ENCODE measurements around the gene GBX2. TPM values are rescaled to one million over a fixed set of nuclear protein-coding genes. Genes with fewer than 3 reads are reported as not detected.

The GBX2 gene
- total and polyA plus RNA-seq, 2 of the 13 experiments (the other 11 are each of a cell fraction or from before 2014, with no cell fraction given) = not detected

- ATAC-seq = no peak
- intact Hi-C loops (cut with micrococcal nuclease; ENCODE audit: unreplicated experiment) = no loop called here
Observed at GRCh38 chr2:236128321-236128720, 39.9 kb downstream of the GBX2 start.

GRCh38 chr2:236127010-236127409, 41.2 kb downstream of the GBX2 start:
- no peak overlapping the region for H3K9ac ChIP-seq (ENCODE audit: insufficient read depth, low read depth, low read length)
- peaks cover 2% of the 10 kb centered on the region; the same call in 1 of the 2 replicates for H4K20me1 ChIP-seq (ENCODE audit: insufficient read depth, low read length)
- DNase-seq (ENCODE audit: low spot score) = no peak
- H3K36me3 ChIP-seq (replicated peaks in 1 of 2; ENCODE audit: control insufficient read depth in 1 of 2, insufficient read depth in 2 of 2, low read length in 2 of 2) = peaks cover 5 to 25% of the 10 kb centered on the region in 2 experiments; a peak in 4 of 5 replicates
- H2AFZ ChIP-seq (ENCODE audit: low read length) = no peak overlapping the region
- H3K27ac ChIP-seq (ENCODE audit: extremely low read length, insufficient read depth, low read length) = no peak overlapping the region
- H3K4me1 ChIP-seq (ENCODE audit: insufficient read depth, low read length) = no peaks in the 10 kb centered on the region
- no peaks in the 10 kb centered on the region for H3K27me3 ChIP-seq (ENCODE audit: control insufficient read depth in 1 of 2, insufficient read depth in 2 of 2, low read length in 2 of 2)
- intact Hi-C loops (cut with micrococcal nuclease; ENCODE audit: unreplicated experiment) (no loop called here), in situ Hi-C loops (cut with HindIII; ENCODE audit: extremely low pct_ligation_motif_present, low pct_unique_long_range_greater_than_20kb) (no loop called here)
- no peak for ATAC-seq
- ChIA-PET POLR2A (no interaction called here), CTCF (ENCODE audit: low intra/inter-chr PET ratio, low total read pairs) (no interaction called here)
- no peaks in the 10 kb centered on the region for H3K79me2 ChIP-seq (ENCODE audit: insufficient read depth, low read length)
- WGBS (ENCODE audit: low lambda C conversion rate) = 96% methylated on average over 11 of the region's 11 CpGs
- no peak for FAIRE-seq
- H3K4me2 ChIP-seq (ENCODE audit: low read depth, low read length) = no peak overlapping the region
- H3K9me3 ChIP-seq (ENCODE audit: low read length) = no peaks in the 10 kb centered on the region
- H3K4me3 ChIP-seq (replicated peaks in 1 of 3; ENCODE audit: insufficient read depth in 1 of 3, low read depth in 2 of 3, low read length in 3 of 3) = no peak overlapping the region
- BruUV-seq (replicated peaks) = no TSS peak
- TF ChIP-seq TRIM24 (CRISPR knock-in tag; IDR thresholded peaks at IDR 0.05) (no peak), ZNF275 (CRISPR knock-in tag; IDR thresholded peaks at IDR 0.05; ENCODE audit: borderline replicate concordance) (no peak), ZNF607 (CRISPR knock-in tag; IDR thresholded peaks at IDR 0.05; ENCODE audit: borderline replicate concordance) (no peak), SCMH1 (CRISPR knock-in tag; IDR thresholded peaks at IDR 0.05; ENCODE audit: borderline replicate concordance) (no peak), GMEB2 (CRISPR knock-in tag; IDR thresholded peaks at IDR 0.05; ENCODE audit: low read depth) (no peak), ZBTB20 (CRISPR knock-in tag; IDR thresholded peaks at IDR 0.05; ENCODE audit: borderline replicate concordance, low read depth) (no peak), HMGA1 (CRISPR knock-in tag; conservative IDR thresholded peaks at IDR 0.05) (no peak), KLF11 (CRISPR knock-in tag; IDR thresholded peaks at IDR 0.05) (no peak), ZNF354B (CRISPR knock-in tag; IDR thresholded peaks at IDR 0.05) (no peak), ZFY (CRISPR knock-in tag; IDR thresholded peaks at IDR 0.05) (no peak)

More at GRCh38 chr2:236128321-236128720, 39.9 kb downstream of the GBX2 start:
- DNase-seq (ENCODE audit: low spot score) = no peak
- Histone ChIP-seq H3K36me3 (replicated peaks in 1 of 2; ENCODE audit: control insufficient read depth in 1 of 2, insufficient read depth in 2 of 2, low read length in 2 of 2) (peaks cover 5 to 21% of the 10 kb centered on the region in 2 experiments; a peak in 4 of 5 replicates), H3K4me2 (ENCODE audit: low read depth, low read length) (no peak overlapping the region), H3K4me1 (ENCODE audit: insufficient read depth, low read length) (no peaks in the 10 kb centered on the region), H3K9ac (ENCODE audit: insufficient read depth, low read depth, low read length) (no peak overlapping the region), H4K20me1 (ENCODE audit: insufficient read depth, low read length) (peaks cover 2% of the 10 kb centered on the region; the same call in 1 of the 2 replicates), H2AFZ (ENCODE audit: low read length) (no peak overlapping the region), H3K4me3 (replicated peaks in 1 of 3; ENCODE audit: insufficient read depth in 1 of 3, low read depth in 2 of 3, low read length in 3 of 3) (no peak overlapping the region), H3K79me2 (ENCODE audit: insufficient read depth, low read length) (no peaks in the 10 kb centered on the region), H3K9me3 (ENCODE audit: low read length) (no peaks in the 10 kb centered on the region), H3K27me3 (ENCODE audit: control insufficient read depth in 1 of 2, insufficient read depth in 2 of 2, low read length in 2 of 2) (no peaks in the 10 kb centered on the region), H3K27ac (ENCODE audit: extremely low read length, insufficient read depth, low read length) (no peak overlapping the region)
- no TSS peak for BruUV-seq (replicated peaks)
- POLR2A ChIA-PET = no interaction called here
- CTCF ChIA-PET (ENCODE audit: low intra/inter-chr PET ratio, low total read pairs) = no interaction called here
- in situ Hi-C loops (cut with HindIII; ENCODE audit: extremely low pct_ligation_motif_present, low pct_unique_long_range_greater_than_20kb) = no loop called here
- TF ChIP-seq AGO2 (optimal IDR thresholded peaks at IDR 0.05; ENCODE audit: low read depth, low read length) = peak; percentile 44
- TF ChIP-seq ZNF354B (CRISPR knock-in tag; IDR thresholded peaks at IDR 0.05) = no peak
- FAIRE-seq = no peak
- 99% methylated on average over 17 of the region's 17 CpGs for WGBS (ENCODE audit: low lambda C conversion rate)
